ENCODE measurements around the gene AGPS.
"Not testable (repeated sequence)": the region's sequence is repeated elsewhere in the genome, so short reads cannot be mapped to it uniquely, and the experiment has no call there.

Gene AGPS

DNA sequence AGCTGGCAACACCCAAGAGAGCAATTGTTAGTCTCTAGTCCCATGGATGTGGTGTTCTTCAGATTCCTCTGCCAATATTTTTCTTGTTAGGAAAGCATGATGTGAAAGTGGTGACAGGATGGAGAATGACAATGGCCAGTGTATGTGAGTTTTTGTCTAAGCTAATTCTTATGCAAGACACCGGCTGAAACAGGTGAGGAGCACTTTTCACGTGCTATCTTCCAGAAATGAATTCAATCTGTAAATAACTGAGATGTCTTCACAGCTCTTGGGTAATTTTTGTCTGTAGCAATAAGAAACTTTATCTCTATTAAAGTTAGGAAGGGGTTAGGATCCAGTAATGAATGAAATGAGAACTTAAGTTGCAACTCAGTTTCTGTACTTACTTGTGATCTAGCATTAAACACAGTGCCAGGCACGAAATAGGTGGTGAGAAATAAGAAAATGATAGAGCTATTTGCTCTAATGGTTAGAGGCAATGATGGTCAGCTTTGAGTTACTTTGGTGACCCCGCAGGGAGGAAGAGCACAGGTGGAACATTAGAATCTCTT is 676 bp upstream of the AGPS start:
- no peak for DNase-seq

DNA sequence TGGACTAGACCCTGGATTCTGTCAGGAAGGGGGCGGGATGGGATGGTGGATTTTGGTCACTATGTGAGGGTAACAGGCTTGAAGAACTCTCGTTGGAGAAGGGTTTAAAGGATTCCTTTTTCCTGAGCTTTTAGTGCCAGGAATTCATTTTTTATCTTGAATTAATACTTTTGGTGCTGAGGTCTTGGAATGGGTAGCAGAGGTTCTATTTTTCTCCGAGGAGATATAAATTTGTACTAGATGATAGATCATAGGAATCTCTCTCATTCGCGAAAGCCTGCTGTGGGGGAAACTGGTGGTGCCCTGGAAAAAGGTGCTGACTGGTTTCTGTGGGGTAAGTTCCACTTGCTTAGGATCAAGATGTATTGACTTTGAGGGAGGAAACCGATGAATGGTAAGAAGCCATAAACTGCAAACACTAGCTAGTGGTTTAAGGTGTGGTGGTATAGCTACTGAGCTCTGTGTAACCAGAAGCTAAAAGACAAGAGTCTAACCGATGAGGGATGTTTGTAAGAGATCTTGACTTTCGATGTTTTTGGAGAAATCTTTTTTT is 706 bp downstream of the AGPS start:
- DNase-seq: no peak

DNA sequence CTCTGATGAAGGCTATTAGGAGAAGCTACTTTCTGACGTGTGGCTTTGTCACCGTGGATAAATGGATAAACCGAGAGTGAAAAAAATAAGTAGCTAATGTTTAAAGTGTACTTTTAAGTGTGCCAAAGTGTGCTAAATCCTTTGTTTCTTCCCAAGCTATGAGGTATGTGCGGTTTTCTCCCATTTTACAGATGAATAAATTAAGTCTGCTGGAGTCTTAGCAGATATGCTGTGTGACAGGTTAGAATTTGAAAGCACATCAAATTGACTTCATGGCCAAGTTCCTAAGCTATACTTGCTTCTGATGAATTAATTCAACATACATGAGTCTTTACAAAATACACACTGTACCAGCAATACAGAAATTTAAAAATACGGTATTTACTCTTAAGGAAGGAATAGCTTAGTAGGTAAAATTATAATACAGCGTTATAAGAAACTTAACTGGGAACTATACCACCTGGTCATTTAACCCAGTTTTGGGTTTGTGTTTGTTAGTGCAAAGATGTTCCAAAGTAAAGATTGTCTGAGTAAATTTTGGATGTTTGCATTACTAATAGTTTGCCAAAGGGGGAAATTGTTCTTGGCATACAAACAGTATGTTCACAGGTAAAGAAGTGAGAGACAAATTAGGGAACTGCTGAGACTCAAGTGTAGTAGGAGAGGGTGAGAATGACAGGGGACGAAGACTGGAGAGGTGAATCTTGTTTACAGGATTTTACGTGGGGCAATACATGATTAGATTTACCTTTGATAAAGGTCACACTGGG is 1.4 kb downstream of the AGPS start:
- no peak for DNase-seq

DNA sequence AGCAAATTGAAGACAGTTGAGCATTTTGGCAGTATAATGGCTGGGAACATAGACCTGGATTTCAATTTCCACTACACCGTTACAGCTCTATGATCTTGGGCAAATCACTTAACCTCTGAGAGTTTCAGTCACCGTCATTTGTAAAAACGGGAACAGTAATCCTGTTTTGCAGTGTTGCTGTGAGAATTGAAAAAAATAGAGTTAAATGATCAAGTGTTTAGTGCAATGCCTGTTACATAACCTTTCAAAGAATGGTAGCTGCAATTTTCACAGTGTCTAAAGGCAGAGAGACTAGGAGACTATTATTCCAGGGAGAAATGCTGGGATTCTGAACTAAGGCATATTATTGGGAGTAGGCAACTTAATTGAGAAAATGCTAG is 2.0 kb downstream of the AGPS start:
- DNase-seq: no peak

DNA sequence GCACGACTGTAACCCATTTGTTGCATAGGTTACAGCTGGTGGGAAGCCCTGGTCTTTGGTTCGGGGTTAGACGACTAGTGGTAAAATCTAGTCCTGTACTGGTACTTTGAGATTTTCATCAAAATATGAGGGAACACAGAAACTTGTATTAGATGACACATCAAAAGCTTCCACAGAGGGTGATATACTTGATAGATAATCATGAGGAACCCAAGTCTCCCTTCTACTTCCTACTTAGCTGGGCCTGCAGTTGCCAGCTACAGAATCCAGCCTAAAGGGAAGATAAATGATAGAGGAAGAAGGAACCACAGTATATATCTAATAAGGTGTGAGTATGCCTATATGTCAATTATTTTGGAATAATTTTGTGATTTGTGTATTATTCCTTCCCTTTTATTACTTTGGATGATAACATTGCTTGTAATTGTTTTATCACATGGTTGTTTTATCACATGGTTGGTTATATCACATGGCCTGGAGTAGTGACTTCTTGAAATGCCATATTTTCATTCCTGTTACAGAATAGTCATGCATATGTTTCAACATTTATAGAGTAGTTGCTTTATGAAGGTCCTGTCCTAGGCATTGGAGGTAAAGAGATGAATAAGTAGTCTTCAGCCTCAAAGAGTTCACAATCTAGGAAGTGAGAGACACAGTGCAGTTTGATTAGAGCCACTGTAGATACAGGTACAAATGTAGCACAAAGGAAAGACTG is 2.9 kb downstream of the AGPS start:
- no peak for DNase-seq

DNA sequence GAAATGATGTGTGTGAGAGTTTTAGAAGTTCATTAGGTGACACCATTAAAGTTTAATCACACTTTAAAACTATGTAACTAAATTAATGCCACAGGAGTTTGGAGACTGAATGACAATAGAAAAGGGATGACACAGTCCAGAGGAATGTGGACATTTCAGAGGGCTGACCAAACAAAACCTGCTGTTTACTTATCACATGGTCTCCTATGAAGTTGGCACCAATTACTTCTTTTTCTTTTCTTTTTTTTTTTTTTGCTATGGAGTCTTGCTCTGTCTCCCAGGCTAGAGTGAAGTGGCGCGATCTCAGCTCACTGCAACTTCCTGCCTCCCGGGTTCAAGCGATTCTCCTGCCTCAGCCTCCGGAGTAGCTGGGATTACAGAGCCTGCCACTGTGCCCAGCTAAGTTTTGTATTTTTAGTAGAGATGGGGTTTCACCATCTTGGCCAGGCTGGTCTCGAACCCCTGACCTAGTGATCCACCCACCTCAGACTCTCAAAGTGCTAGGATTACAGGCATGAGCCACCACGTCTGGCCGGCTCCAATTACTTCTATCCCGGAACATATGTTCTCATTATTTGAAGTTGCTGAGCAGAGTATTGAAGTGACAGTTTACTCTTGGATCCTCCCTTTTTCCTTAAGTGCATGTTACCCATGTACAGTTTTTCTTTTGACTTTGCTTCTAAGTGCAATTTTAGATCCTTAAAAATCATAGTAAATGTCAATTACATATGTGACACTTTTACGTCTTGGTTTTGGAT is 4.3 kb downstream of the AGPS start:
- no peak for DNase-seq

DNA sequence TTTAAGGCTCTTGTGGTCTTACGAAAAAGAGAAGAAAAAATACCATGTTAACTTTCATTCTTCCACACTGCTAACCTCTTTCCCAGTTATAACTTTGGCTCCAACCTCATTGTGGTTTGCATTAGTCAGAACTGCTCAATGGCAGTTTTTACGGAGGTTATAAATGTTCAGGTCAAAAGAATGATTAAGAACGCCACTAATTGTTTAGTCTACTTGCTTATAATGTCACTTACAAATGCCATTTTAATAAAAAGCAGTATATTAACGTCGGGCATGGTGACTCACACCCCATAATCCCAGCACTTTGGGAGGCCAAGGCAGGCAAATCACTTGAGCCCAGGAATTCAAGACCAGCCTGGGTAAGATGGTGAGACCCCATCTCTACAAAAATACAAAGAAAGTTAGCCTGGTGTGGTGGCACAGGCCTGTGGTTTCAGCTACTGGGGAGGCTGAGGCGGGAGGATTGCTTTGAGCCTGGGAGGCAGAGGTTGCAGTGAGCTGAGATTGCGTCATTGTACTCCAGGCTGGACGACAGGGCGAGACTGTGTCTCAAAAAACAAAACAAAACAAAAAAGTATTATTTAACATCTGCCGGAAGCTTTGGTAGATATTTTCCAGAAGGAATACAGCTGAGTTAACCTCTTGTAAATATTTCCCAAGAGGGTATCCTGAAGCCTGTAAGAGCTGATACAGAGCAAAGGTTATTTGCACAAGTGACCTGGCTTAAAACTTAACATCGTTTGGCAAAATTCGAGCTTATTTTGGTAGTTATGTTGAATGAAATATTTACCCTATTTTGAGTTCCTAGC is 5.1 kb downstream of the AGPS start:
- DNase-seq: no peak

DNA sequence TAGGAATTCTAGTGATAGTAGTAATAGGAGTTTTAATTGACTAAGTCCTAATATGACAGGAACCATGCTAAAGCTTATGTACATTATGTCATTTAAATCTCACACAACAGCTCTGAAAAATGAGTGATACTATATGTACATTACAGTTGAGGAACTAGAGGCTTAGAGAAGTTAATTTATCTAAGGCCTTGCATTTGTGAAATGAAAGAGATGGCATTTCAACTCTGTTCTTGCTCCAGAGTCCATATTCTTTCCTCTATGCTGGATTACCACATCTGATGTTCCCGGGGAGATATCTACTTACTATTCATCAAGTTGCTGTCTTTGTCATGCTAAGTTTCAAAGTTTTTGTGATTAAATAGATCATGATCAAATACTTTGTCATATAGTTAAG is 5.7 kb downstream of the AGPS start:
- DNase-seq: no peak

DNA sequence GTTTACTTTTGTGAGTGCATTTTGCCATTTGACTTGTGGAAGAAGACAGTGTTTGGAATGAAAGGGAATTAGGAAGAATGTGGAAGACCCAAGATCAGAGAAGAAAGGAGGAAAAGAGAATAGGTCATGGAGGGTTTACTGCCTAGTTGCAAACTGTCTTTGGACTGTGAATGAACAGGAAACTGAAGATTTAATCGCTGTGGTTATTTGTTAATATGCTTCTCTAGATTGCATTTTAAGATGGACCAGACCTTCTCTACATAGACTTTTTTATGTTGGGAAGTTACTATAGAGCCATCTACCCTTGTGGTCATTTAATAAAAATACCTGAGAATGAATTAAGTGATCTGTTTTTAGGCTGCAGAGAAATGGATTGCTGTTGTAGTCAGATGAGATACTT is 6.2 kb downstream of the AGPS start:
- no peak for DNase-seq

DNA sequence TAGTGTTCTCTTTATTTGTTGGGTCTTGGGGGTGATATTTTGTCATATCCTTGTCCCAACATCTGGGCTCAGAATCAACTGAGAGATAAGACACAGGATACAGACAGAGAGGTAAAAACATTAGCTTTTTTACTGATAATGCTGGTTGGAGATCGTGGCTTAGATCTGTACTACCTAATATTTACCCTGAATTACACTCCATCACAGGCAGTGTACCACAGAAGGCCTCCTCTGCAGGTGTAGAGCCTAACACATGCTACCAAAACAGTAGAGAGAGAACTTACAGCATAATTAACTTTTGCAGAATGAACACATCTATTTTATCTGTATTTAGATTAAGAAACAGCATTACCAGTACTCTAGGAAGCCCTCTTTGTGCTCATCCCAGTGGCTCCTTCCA is 6.8 kb downstream of the AGPS start:
- no peak for DNase-seq

DNA sequence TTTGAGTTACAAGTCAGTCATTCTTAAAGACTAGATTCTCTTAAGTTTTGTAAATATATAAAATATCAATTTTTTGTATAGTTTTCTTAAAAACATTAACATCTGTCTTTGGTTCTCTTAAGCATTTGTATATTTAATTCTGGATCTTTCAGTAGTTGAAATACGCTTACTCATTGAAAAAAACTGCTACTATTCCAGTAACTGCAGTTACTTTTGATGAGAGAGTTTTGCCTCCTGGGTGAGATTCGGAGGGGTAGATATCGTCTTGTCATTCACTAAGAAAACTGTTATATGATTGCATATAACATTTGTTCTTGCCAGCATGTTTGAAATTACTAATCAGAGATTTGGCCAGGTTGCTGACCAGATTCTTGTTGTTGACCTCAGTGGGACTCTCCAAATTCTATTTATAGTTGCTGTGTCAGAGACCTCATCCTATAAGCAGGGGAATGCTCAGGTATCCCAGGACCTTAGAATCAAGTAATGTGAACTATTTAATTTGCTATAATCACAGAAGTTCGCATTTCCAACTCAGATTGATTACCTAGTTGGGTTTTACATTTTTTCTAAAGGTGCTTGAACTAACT is 7.9 kb downstream of the AGPS start:
- DNase-seq: no peak

DNA sequence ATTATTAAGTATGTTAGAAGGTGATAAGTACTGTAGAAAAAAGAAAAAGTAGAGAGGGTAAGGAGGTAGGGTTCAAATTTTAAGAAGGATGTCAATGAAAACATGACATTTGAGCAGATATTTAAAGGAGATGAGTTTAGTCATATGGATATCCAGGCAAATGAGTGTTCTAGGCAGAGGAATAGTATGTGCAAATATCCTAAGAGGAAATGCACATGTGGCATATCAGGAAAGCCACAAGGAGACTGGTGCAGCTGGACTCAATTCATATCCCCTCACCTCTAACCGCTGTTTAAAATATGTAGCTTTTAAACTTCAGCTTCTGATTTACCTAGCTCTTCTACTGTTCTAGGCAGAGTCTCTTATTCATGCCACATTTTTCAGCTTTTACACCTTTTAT is 9.5 kb downstream of the AGPS start:
- DNase-seq: no peak

DNA sequence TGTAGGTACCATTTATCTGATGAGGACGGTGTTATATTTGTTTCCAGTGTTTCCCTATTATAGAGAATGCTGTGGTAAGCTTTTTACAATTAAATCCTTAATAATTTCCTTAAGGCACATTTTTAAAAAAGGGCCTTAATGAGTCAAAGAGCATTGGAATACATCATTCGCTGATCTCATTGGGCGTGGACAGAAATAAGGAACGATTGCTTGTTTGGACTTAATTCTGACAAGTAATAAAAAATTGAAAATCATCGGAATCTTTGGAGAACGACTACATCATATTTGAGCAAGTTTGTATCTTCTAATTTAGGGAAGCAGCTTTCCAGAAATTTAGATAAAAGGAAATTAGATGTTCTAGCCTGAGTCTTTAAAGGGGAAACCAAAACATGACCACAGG is 11.3 kb downstream of the AGPS start:
- DNase-seq: no peak

DNA sequence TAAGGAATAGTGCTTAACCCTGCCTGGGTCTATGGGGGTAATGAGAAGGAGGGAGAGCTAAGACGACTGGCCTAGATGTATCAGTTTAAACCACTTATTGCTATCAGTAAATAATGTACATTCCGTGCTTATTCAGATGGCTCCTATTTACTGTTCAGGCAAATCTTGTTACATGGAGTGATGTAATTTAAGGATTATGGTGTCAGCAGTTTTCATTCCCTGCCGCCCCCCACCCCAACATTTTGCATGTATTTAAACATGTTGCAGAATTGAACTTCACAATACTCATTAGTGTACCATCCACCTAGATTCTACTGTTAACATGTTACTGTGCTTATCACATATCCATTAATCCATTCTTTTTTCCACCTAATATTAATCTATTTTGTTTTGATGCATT is 11.7 kb downstream of the AGPS start:
- no peak for DNase-seq

DNA sequence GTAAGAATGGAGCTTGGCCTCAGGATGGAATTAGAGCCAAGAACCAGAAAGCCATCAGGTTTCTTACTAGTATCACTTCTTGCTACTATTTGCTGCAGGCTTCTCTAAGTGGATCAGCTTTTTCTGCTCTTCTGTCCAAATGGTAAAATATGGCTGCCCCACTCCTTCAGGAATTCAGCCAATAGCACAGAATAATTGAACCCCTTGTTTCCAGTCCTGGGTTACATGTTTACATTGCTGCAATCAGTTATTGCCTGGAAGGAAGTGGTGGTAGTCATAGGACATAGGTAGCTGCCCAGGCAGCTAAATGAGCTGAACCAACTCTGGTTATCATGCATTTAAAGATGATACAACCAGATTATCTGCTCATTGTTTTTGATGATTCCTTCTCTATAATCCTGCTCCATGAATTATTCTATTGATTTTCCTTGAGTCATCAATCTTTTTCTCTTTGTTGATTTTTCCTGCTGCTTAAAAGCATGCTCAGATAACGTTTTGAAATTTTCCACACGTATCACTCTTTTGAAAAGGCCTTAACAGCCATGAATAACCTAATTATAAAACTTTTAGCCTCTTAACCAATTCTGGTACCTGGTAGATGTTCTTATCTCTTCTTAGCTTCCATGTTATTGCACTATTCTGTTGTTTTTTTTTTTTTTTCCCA is 12.6 kb downstream of the AGPS start:
- no peak for DNase-seq

DNA sequence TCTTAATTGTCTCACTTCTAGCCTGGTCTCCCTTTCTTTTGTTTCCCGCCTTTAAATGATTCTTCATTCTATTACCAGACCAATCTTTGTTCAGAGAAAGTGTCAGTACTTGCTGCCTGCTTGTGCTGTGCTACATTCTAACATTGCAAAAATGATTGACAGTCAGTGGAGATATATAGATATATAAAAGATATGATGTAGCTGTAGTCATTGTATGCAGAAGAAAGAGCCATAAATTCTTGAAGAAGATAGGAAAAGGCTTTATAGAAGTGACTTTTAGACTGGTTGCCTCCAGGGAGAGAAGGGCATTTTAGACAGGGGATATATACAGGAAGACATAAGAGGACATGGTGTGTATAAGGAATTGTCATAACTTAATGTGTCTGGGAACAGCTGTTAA is 13.6 kb downstream of the AGPS start:
- DNase-seq: no peak

DNA sequence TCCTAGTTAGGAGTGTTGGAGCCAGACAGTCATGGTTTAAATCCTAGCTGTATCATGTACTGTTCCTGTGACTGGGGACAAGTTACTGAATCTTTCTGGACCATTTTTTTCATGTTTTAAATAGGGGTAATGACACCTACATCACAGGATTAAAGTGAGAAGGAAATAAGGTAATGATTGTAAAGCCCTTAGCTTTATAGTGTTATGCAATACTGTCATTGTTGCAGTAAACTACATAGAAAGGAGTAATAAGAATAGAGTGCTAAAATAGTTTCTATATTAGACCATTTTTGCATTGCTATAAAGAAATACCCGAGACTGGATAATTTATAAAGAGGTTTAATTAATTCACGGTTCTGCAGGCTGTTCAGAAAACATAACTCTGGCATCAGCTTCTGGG is 14.5 kb downstream of the AGPS start:
- DNase-seq: no peak

DNA sequence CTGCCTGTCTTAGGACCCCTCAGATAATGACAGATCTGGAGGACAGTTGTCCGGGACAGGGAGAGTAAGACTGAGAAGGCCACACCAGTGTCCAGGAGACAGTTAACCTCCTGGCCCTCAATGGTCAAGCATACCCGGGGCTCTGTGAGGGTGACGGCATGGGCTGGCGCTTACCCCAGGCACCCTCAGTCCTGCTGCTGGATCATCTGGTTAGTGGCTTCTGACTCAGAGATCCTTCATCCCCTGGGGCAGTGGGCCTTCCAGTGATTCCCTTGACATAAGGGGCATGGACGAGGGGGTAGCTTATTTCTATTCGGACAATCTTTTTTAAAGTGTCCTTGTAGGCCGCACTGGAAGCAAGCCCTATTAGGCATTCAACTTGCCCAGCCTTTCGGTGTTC is 18.1 kb downstream of the AGPS start:
- DNase-seq: not testable (repeated sequence)

DNA sequence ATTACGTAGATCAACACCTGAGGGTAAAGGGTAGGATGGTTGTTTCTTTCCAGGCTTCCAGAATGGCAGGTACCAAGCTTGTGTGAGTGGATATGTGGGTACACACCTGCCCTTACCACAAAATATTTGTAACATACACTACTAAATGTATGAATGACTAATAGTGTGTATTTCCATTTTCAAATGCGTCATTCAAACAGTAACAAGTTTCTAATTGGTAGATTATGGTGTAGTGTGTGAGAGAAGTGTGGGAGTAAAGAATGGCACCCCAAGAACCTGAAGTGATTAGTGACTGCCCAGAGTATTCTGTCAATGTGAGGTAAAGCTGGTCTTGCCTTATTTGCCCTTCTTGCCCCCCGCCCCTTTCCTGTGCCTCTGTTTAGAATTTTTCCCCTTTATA is 21.1 kb downstream of the AGPS start:
- DNase-seq: no peak

DNA sequence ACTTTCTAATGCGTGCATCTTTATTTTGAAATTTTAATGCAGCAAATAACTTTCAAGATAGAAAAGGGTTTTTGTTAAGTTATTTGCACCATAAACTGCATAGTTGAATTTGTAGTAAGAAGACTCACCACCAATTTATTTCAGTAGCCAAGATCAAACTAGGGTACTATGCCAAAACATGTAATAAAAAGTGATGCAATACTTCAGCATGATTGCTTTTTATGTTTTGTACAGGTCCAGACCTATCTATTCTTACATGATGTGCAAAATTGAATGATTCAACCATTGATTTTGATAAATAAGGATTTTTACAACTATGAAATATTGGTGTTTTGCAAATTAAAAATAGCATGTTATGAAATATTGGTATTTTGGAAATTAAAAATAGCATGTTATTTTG is 26.7 kb downstream of the AGPS start:
- no peak for DNase-seq

DNA sequence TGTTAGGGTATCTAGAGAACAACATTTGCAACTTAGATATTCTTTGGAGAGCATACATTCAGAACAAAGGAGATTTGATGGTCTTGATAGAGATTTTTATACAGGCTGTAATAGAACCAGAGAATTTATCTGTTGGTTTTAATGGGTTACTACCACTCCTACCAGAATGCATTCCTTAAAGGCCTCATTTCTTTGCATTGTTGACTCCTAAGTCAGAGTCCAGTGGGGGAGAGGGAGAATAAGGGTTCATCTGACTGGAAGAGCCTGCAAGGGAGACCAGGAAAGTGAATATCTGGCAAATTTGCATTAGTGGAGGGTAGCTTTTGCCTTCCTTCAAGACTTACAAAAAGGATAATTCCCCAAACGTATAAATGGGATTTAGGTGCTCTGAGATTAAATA is 29.7 kb downstream of the AGPS start:
- DNase-seq: no peak

DNA sequence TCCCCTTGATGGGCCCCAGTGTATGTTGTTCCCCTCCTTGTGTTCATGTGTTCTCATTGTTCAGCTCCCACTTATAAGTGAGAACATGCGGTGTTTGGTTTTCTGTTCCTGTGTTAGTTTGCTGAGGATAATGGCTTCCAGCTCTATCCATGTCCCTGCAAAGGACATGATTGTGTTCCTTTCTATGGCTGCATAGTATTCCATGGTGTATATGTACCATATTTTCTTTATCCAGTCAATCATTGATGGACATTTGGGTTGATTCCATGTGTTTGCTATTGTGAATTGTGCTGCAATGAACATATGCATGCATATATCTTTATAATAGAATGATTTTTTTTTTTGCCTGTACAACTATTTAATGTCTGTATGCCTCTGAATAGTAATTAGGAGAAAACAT is 31.5 kb downstream of the AGPS start:
- DNase-seq: not testable (repeated sequence)
